OCI-M1 (cell line): ENCODE results near the gene HADHA.

Source experiments
- DNase-seq: peaks from one replicate; lab custom pipeline; 2025; lab: John Stamatoyannopoulos, UW

The HADHA gene

GRCh38 chr2:26191316-26192159 is 52.9 kb downstream of the HADHA start:
- DNase-seq, result no peak

DNA sequence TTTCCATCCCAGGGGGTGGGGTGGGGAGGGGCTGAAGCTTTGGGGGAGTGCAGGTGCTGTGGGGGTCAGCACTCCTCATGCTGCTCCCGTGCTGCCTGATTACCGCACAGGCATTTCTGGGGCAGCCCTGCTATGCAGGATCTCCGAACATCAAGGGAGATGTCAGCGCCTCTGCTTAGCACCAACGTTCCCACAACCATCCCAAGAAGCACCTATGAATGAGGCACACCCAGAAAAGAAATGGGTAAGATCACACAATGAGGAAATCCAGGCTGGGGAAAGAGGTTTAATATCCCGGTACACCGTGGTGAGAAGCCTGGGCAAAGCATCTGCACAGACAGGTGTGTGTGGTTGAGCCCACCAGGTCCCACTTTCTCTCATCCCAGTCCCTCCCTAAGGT is 54.1 kb downstream of the HADHA start:
- no peak for DNase-seq

GRCh38 chr2:26189751-26190150 is 54.7 kb downstream of the HADHA start:
- DNase-seq, result no peak

- DNase-seq, result no peak
These were observed 55.3 kb downstream of the HADHA start for GRCh38 chr2:26189123-26189522.

DNA sequence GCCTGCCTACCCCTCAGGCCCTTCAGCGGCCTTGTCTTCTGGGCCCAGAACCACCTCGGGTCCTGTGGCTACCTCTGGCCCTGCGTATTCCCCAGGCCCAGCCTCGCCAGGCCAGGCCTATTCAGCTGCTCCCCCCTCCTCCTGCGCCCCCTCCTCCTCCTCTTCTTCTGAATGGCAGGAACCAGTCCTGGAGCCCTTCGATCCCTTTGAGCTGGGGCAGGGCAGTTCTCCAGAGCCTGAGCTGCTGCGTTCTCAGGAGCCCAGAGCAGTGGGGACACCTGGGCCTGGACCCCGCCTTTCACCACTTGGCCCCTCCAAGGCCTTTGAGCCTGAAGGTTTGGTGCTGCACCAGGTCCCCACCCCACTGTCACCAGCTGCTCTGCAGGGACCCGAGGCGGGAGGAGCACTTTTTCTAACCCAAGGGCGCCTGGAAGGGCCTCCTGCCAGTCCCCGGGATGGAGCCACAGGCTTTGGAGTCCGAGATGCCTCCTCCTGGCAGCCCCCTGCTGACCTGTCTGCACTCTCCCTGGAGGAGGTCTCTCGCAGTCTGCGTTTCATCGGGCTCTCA is 56.8 kb downstream of the HADHA start:
- DNase-seq, result no peak

DNA sequence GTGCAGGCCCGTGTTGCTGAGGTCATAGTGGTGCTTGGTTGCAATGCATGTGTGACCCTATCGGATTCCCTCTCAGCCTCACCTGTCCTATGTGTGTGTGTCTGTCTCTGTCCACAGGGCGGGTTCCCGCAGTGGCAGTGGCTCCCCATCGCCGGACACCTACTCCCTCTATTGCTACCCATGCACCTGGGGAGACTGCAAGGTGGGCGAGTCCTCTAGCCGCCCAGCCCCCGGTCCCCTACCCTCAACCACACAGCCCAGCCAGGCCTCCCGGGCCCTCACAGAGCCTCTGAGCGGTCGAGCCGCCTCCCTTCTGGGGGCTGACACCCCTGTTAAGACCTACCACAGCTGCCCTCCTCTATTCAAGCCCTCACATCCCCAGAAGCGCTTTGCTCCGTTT is 57.3 kb downstream of the HADHA start:
- DNase-seq, result no peak

- no peak for DNase-seq
These were observed 58.3 kb downstream of the HADHA start for GRCh38 chr2:26185954-26186770.

DNA sequence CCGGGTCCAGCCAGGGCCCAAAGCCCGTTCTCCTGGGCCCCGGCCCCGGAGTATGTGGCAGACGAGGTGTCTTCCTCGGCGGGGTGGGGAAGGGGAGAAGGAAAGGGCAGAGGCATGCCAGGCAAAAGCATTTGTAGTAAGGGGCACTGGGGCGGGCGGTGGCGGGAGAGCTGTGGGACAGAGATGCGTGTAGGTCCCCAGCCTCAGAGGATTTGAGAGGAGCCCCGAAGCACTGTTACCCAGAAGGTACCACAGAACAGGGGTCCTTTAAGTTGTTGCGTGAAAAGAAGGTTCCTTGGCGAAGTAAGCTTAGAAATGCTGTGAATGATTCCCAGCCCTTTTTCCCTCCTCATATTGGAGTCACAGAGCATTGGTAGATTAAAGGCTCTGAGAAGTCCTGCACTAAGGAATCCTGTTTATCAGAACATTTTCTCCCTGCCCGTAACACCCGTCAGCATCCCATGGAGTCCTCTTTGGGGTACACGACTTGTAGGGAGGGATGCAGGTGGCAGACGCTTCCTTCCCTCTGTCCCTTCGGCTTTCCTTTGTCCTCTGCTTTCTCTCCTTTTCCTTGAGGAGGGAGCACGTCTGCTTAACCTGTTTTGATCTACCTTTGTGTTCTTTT is 59.0 kb downstream of the HADHA start:
- DNase-seq, result no peak

- no peak for DNase-seq
These were observed 59.7 kb downstream of the HADHA start for GRCh38 chr2:26184555-26185303.

DNA sequence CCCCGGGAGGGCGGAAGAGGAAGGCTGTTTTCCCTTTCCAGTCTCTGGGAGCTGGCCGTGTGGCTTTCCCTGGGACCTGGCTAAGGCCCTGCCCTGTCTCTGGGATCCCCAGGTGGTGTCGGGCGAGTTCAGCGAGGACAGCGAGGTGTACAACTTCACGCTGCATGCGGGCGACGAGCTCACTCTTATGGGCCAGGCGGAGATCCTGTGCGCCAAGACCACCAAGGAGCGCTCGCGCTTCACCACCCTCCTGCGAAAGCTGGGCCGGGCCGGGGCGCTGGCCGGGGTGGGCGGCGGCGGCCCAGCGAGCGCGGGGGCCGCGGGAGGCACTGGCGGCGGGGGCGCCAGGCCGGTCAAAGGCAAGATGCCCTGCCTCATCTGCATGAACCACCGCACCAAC is 60.3 kb downstream of the HADHA start:
- no peak for DNase-seq

GRCh38 chr2:26182887-26183630 is 61.4 kb downstream of the HADHA start:
- DNase-seq, result no peak

- no peak for DNase-seq
These were observed 62.0 kb downstream of the HADHA start for GRCh38 chr2:26182441-26182840.

DNA sequence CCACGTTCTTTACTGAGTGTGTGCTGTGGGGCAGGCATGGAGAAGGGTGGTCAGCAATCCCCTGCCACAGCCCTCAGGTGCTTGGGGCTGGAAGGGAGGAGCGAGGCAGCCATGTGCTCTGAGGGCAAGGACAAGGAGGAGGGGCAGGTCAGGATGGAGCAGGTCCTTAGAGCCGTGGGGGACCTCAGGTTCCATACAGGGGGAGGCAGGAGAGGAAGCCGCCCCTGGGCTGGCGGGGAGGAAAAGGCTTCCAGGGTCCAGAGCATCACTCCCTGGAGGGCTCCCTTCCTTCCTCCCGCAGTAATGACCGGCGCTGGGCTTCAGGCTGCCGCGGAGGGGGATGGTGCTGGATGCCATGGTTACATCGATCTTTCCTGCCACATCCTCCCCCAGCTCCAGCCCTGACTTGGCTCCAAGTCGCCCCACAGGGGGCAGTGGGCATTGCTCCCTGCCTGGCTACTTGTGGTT is 65.0 kb downstream of the HADHA start:
- no peak for DNase-seq

DNA sequence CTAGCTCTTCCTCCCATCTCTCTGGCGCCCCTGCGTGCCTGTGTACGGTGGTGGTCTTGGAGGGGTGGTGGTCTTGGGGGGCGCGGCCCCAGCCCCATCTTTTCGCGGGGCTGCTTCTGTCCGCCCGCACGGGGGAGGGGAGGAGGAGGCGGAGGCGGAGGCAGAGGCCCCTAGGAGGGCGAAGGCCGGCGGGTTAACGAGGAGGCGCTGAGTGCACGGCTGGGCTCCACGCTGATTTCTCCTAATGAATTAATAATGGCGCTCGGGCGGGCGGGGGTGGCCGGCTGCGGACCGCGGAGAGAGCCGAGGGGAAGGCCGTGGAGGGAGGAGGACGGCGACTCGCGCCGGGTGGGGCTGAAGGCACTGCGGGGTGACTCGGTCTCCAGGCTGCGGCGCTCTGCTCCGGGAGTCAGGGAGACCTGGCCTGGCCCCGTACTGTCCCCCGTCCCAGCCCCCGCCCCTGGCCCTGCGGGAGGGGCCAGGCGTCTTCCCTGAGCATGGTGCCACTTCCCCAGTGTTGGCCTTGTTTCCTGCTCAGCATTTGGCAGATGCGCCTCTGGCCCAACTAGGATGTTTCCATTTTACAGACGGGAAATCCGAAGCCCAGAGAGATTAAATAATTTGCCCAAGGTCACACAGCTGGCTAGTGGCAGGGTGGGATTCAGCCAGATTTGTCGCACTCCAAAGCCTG is 65.5 kb downstream of the HADHA start:
- no peak for DNase-seq

DNA sequence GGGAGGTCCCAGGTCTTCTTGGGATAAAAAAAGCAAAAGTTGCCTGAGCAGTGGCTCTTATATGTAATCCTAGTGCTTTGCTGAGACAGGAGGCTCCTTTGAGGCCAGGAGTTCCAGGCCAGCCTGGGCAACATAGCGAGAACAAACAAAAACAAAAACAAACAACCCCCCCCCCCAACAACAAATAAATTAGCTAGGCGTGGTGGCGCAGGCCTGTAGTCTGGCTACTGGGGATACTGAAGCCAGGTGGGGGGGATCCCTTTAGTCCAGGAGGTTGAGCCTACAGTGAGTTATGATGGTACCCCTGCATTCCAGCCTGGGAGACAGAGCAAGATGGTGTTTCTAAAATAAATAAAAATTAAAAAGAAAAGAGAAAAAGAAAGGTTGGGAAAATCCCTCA is 66.2 kb downstream of the HADHA start:
- DNase-seq, result no peak

- no peak for DNase-seq
These were observed 67.3 kb downstream of the HADHA start for GRCh38 chr2:26177122-26177521.

DNA sequence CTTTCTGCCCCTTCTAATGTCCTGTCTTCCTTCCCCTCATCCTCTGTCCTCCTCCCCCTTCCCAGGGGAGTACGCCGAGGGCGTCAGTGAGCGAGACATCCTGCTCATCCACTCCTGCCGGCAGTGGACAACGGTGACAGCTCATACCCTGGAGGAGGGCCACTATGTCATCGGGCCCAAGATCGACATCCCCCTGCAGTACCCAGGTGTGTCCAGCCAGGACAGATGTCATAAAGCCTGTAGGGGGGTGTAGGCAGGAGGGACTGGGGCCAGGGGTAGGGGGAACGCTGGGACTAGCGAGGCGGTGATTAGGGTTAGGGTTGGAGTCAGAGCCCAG is 68.2 kb downstream of the HADHA start:
- no peak for DNase-seq

GRCh38 chr2:26175466-26176278 is 68.8 kb downstream of the HADHA start:
- DNase-seq, result no peak

DNA sequence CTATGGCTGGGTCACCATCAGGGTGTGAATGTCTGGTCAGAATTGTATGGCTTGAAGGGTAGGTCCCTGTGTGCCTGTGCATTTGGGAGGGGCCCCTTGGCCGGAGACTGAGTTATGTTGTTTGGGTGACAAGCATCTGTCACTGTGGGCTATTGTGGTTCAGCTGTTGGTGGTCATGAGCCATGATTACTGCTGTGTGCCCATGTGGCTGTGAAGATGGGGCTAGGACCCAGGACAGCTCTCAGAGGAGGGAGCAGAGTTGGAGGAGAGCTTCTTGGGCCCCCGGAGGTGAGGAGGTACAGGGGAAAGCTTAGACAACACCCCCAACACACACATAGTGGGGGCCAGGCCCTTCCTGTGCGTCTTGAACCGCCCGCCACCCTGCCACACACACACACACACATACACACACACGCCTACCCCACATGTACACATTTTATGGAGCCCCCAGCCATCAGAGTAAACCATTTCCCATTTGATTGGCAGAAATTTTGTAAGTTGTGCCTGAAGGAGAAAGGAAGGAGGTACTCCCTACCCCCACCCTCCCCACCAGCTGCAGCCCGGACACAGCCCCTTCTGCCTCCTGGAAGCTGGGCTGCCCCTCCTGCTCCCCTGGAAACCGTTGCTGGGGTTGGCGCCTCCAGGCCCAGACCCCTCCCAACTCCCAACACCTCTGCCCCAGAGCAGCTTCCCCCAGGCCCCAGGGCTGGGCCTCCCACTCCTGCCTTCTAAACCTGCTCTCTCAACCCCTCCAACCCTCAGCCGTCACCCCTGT is 69.6 kb downstream of the HADHA start:
- no peak for DNase-seq
